GM18858 (cell line): ENCODE measurements around the gene PRICKLE4.
"Not testable (repeated sequence)": the region's sequence is repeated elsewhere in the genome, so short reads cannot be mapped to it uniquely, and the experiment has no call there.

ENCODE experiments used
- ATAC-seq: cut with Tn5 transposase; IDR thresholded peaks from one replicate; pipeline ENCODE4 v1.9.1; 2021; ENCODE audit not compliant: unreplicated experiment

Gene PRICKLE4

GRCh38 chr6:41744236-41744787 is 36.3 kb upstream of the PRICKLE4 start:
- no peak for ATAC-seq

GRCh38 chr6:41746107-41746506 is 34.5 kb upstream of the PRICKLE4 start:
- ATAC-seq: no peak

GRCh38 chr6:41747256-41748101 is 33.1 kb upstream of the PRICKLE4 start, which contains the start of gene PGC:
Gene PGC (minus strand): TSS chr6:41747397. CDS start chr6:41747334, 63 bp downstream.
- ATAC-seq: no peak

GRCh38 chr6:41748102-41748477 is 32.5 kb upstream of the PRICKLE4 start:
- ATAC-seq: no peak

GRCh38 chr6:41748542-41748941 is 32.0 kb upstream of the PRICKLE4 start:
- no peak for ATAC-seq

GRCh38 chr6:41750374-41750773 is 30.2 kb upstream of the PRICKLE4 start:
- no peak for ATAC-seq

GRCh38 chr6:41755895-41756294 is 24.7 kb upstream of the PRICKLE4 start:
- no peak for ATAC-seq

GRCh38 chr6:41756354-41756753 is 24.2 kb upstream of the PRICKLE4 start:
- no peak for ATAC-seq

GRCh38 chr6:41757271-41757670 is 23.3 kb upstream of the PRICKLE4 start:
- ATAC-seq: no peak

GRCh38 chr6:41757931-41758640 is 22.5 kb upstream of the PRICKLE4 start:
- ATAC-seq: no peak

GRCh38 chr6:41758641-41759035 is 21.9 kb upstream of the PRICKLE4 start:
- no peak for ATAC-seq

GRCh38 chr6:41759106-41759904 is 21.3 kb upstream of the PRICKLE4 start:
- no peak for ATAC-seq

- no peak for ATAC-seq
Observed at GRCh38 chr6:41759905-41760579, 20.5 kb upstream of the PRICKLE4 start.

GRCh38 chr6:41763470-41763869 is 17.1 kb upstream of the PRICKLE4 start:
- ATAC-seq: no peak

- not testable (repeated sequence) for ATAC-seq
Observed at GRCh38 chr6:41766043-41766664, 14.4 kb upstream of the PRICKLE4 start.

- no peak for ATAC-seq
Observed at GRCh38 chr6:41767112-41767833, 13.3 kb upstream of the PRICKLE4 start.

GRCh38 chr6:41768545-41769308 is 11.9 kb upstream of the PRICKLE4 start:
- ATAC-seq: no peak

- ATAC-seq: no peak
Observed at GRCh38 chr6:41769376-41769775, 11.2 kb upstream of the PRICKLE4 start.
